Kidney tubule cell (primary cell): ENCODE measurements around the gene ATF6.
A peak's percentile ranks its signal among the peaks of the same experiment; 100 is the strongest.

Source experiments
- DNase-seq: peaks from one replicate; pipeline ENCODE4 v3.0.0-alpha.2; 2018; ENCODE audit warnings: low spot score

The ATF6 gene

GRCh38 chr1:161940866-161941591, 174.9 kb downstream of the ATF6 start:
- DNase-seq, result peak; percentile 39

GRCh38 chr1:161941726-161942436, 175.8 kb downstream of the ATF6 start:
- no peak for DNase-seq

GRCh38 chr1:161943737-161944136, 177.6 kb downstream of the ATF6 start:
- DNase-seq, result no peak

GRCh38 chr1:161944381-161944780, 178.3 kb downstream of the ATF6 start:
- no peak for DNase-seq

- no peak for DNase-seq
Observed at GRCh38 chr1:161945306-161946060, 179.4 kb downstream of the ATF6 start.

- DNase-seq, result no peak
Observed at GRCh38 chr1:161946071-161946987, 180.2 kb downstream of the ATF6 start.

- no peak for DNase-seq
Observed at GRCh38 chr1:161948435-161948834, 182.3 kb downstream of the ATF6 start.

GRCh38 chr1:161949548-161949947, 183.4 kb downstream of the ATF6 start:
- DNase-seq, result no peak

GRCh38 chr1:161950377-161950776, 184.3 kb downstream of the ATF6 start:
- no peak for DNase-seq

GRCh38 chr1:161951646-161952045, 185.5 kb downstream of the ATF6 start:
- DNase-seq, result no peak

GRCh38 chr1:161952607-161953172, 186.6 kb downstream of the ATF6 start:
- no peak for DNase-seq

GRCh38 chr1:161953256-161953920, 187.3 kb downstream of the ATF6 start:
- DNase-seq, result no peak

GRCh38 chr1:161954050-161954449, 187.9 kb downstream of the ATF6 start:
- DNase-seq, result peak; percentile 3

GRCh38 chr1:161954466-161954865, 188.3 kb downstream of the ATF6 start:
- peak; percentile 13 for DNase-seq

- no peak for DNase-seq
Observed at GRCh38 chr1:161955606-161956005, 189.5 kb downstream of the ATF6 start.

- no peak for DNase-seq
Observed at GRCh38 chr1:161956097-161956496, 190.0 kb downstream of the ATF6 start.

GRCh38 chr1:161956930-161957329, 190.8 kb downstream of the ATF6 start:
- no peak for DNase-seq

GRCh38 chr1:161958425-161958824, 192.3 kb downstream of the ATF6 start:
- DNase-seq, result no peak

GRCh38 chr1:161962091-161962887, 196.2 kb downstream of the ATF6 start:
- DNase-seq, result peak; percentile 83

- DNase-seq, result no peak
Observed at GRCh38 chr1:161966067-161966466, 199.9 kb downstream of the ATF6 start.
